GM18909 (cell line): ENCODE measurements around the gene PRSS57.
"Not testable (repeated sequence)": the region's sequence is repeated elsewhere in the genome, so short reads cannot be mapped to it uniquely, and the experiment has no call there.

Experiments used
- ATAC-seq: cut with Tn5 transposase; IDR thresholded peaks from one replicate; pipeline ENCODE4 v1.9.1; 2021; ENCODE audit warnings: mild to moderate bottlenecking; ENCODE audit not compliant: unreplicated experiment, poor library complexity

PRSS57 gene

DNA sequence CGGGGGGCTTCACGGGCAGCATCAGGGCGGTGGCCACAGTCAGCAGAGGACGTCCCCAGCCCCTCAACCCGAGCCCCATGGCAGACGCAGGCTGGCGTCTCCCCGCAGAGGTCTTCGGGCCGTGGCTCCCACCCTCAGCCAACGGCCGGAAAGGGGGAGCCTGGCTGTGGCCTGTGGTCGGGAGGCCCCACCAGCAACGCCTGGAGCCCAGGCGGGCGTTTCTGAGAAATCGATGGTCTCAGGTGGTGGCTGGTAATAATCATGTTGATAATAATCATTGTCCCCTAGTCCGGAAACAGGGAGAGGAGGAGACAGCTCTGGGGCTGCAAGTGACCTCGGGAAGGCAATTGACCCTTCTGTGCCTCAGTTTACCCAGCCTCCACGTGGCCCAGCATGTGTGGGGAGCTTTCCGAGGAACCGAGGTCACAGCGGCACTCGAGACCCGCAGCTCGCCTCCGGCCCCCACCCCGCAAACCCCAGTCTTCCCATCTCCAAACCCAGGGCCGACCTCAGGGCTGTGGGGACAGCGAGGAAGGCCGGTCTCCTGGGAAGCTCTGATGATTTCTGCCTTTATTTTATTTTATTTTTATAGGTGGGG, at the start of gene PRSS57:
Gene PRSS57, minus strand, starts transcription at position 101 of the 598 bp plus-strand sequence. Its CDS starts 22 bp downstream, at position 79.
- ATAC-seq, result no peak

DNA sequence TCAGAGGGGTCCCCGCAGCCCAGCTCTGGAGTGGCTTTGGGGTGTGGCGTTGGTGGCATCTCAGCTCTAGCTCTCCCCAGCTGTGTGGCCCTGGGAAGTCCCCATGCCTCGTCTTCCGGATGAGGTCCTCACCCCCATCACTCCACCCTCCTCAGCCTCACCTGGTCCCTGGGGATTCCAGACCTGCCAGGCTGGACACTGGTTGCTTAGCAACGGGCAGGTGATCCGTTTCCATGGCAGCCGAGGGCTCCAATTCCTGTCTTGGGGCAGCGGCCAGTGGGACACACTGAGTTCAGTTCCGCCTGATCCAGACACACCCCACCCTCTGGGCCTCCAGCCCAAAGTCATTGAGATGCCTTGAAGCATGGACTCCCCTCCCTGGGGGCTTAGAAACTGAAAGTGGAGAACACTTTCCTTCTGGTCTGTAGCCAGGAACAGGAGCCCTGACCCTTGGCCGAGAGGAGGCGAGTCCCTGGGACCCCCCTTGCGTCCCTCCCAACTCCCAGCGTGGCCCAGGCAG, 48.0 kb upstream of the PRSS57 start:
- ATAC-seq, result no peak

GRCh38 chr19:742540-743075, 47.4 kb upstream of the PRSS57 start:
- ATAC-seq, result no peak

GRCh38 chr19:741506-742131, 46.4 kb upstream of the PRSS57 start:
- no peak for ATAC-seq

DNA sequence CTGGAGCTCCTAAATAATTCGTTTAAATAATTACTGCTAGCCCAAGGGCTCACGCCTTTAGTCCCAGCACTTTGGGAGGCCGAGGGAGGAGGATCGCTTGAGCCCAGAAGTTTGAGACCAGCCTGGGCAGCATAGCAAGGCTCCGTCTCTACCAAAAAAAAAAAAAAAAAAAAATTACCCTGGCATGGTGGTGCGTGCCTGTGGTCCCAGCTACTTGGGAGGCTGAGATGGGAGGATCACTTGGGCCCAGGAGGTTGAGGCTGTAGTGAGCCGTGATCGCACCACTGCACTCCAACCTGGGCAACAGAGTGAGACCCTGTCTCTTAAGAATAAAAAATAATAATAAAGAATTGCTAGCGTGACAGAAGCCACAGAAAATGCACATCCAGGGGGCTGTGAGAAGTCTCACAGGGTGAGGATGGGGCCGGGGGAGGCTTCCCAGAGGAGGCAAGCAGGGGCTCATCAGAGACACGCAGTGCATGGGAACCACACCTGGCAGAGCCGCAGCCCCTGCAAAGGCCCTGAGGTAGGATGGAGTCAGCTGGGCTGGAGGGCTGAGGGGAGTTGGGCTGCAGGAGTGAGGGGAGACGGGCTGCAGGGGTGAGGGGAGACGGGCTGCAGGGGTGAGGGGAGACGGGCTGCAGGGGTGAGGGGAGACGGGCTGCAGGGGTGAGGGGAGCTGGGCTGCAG, 45.7 kb upstream of the PRSS57 start:
- ATAC-seq, result not testable (repeated sequence)

DNA sequence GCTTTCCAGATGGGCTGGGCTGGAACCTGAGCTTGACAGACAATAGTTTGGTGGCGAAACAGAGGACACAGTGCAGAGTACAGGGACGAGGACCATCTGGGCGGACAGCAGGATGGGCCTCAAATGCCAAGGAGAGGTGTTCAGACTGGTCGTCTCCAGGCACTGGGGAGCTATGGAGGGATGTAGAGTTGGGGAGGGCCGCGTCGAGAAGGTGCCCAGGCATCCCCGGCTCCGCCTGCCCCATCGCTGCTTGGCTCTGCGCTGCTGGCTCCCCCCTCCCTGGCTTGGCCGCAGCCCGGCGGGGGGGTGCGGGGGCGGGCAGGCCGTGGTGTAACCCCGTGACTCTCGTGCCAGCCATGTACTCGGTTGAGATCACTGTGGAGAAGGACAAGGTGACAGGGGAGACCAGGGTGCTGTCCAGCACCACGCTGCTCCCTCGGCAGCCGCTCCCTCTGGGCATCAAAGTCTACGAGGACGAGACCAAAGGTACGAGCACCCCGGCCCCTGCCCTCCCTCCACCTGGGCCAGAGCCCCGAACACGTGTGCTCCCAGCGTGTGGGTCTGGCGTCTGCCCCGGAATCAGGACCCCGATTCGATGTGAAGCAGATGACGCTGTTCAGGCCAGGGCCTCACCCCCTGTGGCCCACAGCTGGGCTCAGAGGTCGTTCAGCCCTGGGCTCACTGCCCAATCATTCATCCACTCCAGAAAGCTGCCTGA, 44.9 kb upstream of the PRSS57 start:
- ATAC-seq, result no peak

DNA sequence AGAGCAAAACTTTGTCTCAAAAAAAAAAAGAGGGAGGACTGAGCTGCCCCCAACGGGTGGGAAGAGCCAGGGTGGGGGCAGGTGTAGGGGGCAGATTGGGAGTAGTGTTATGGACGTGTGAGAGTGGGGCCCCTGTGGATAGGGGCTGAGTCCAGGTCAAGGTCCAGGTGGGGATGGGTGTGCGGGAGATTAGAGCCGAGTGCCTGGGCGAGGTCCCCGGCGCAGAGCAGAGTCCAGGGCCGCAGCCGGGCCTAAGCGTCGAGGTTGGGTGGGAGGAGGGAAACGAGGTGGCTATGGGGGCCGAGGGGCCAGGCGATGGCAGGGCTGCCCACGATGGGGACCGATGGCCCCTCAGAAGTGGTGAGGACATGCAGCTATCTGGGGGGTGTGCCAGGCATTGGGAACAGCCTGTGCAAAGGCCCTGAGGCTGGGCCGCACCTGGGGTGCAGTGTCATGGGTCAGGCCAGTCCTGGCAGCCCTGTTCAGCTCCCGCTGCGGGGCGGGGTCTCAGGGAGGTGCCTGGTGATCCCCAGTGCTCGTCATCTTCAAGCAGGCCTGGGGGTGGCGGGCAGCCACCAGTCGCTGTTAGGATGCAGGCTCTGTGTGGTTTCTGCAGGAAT, 43.4 kb upstream of the PRSS57 start:
- no peak for ATAC-seq

- no peak for ATAC-seq
Measured at GRCh38 chr19:737591-738093, 42.4 kb upstream of the PRSS57 start.

GRCh38 chr19:736125-736524, 40.9 kb upstream of the PRSS57 start:
- no peak for ATAC-seq

DNA sequence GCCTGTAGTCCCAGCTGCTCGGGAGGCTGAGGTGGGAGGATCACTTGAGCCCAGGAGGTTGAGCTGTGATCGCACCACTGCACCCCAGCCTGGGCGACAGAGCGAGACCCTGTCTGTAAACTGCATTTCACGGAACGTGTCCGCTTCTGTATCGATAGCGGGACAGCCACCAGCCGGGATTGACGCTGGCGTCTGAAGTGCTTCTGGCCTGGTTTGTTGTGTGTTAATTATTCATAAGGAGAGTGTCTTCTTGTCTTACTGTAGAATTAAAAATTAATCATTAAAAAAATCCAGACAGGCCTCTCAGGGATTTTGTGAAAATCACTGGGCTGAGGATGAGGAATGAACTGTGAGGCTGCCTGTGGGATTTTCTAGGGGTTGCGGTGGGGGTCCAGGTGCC, 39.5 kb upstream of the PRSS57 start:
- no peak for ATAC-seq

GRCh38 chr19:732148-733069, 37.2 kb upstream of the PRSS57 start:
- ATAC-seq, result no peak

DNA sequence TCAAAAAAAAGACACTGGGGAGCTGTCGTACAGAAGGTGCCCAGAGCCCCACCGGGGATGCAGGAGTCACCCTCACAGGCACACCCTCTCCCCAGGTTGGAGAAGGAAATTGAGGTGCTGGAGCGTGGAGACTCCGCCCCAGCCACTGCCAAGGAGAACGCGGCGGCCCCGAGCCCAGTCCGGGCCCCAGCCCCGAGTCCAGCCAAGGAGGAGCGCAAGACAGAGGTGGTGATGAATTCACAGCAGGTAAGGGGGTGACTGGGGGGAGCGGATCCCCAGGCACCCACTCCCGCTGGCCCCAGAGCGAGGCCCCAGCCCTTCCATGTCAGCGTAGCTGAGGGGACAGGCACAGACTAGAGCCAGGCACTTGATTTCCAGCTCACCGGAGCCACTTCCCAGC, 35.7 kb upstream of the PRSS57 start:
- no peak for ATAC-seq

GRCh38 chr19:729965-730668, 34.9 kb upstream of the PRSS57 start:
- no peak for ATAC-seq

DNA sequence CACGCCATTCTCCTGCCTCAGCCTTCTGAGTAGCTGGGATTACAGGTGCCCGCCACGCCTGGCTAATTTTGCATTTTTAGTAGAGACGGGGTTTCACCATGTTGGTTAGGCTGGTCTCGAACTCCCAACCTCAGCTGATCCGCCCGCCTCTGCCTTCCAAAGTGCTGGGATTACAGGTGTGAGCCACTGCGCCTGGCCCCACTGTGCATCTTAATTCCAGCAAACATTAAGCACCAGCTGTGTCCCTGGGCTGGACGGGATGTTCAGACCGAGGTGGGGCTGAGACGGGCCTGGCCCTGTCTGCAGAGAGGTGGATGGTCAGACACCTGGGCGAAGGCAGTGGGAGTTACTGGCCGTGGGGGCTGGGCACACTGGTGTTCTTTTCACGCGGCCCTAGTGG, 34.3 kb upstream of the PRSS57 start:
- ATAC-seq, result not testable (repeated sequence)

DNA sequence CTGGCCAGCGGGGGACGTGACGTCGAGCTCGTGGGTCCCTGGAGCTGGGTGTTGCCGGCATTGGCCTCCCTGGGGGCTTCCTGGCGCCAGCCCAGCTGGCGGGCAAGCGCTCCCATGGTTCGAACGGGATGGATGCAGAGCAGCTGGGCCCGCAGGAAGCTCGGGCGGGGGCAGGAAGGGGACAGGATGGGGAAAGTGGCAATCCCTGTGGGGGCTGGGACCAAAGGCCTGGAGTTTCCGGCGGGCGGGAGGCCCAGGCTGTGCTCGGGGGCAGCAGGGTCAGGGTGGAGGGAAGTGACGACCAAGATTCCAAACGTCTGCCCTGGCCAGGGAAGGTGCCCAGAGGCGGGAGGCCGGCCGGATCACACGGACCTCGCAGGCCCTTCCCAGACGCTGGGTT, 32.8 kb upstream of the PRSS57 start:
- no peak for ATAC-seq

DNA sequence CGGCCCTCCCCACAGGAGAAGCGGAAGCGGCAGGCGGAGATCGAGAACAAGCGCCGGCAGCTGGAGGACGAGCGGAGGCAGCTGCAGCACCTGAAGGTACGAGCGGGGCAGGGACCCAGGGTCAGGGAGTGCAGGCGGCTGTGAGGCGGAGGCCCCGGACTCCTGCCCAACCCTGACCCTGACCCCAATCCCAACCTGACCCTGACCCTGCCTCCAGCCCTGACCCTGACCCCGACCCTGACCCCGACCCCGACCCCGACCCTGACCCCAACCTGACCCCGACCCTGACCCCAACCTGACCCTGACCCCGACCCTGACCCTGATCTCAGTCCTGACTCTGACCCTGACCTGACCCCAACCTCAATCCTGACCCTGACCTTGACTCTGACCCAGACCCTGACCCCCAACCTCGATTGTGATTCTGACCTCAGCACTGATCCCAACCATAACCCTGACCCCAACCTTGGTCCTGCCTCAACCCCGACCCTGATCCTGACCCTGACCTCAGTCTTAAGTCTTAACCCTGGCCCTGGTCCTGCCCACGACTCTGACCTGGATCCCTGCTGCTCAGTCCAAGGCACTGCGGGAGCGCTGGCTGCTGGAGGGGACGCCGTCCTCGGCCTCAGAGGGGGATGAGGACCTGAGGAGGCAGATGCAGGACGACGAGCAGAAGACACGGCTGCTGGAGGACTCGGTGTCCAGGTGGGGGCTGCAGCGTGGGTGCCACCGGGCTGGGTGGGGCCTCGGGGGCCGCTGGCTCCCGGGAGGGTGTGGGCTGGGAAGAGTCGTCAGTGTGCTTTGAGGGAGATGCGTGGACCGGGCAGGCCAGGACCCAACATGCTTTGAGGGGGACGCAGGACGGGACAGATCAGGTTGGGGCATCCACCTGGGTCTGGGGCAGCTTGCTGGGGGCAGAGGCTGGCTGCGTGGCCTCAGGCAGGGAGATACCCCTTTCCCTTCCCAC, 32.0 kb upstream of the PRSS57 start:
- ATAC-seq, result no peak

GRCh38 chr19:725461-726089, 30.3 kb upstream of the PRSS57 start:
- no peak for ATAC-seq
